Activated CD8-positive, alpha-beta T cell treated with anti-CD3 and anti-CD28 coated beads, Interleukin-2, amount 10 ng/mL, durations not matched to agents 7 days and 5 days (primary cell): ENCODE results near the gene EFNA5. TPM values are rescaled to one million over a fixed set of nuclear protein-coding genes. Genes with fewer than 3 reads are reported as not detected.

Source experiments
- ATAC-seq: fragments of 150-1000 bp; cut with Tn5 transposase; one replicate; pipeline ENCODE4 v1.10.0; 2021; ENCODE audit warnings: moderate library complexity
- CTCF ChIA-PET: fragments of 350-600 bp; sonication (Branson Sonifier 250); formaldehyde crosslinking; loops from one replicate; lab custom pipeline; 2021; ENCODE audit warnings: antibody characterized with exemption; lab: Charles Lee
- POLR2A ChIA-PET: fragments of 350-600 bp; sonication (Branson Sonifier 250); formaldehyde crosslinking; loops from one replicate; lab custom pipeline; 2021; ENCODE audit warnings: antibody characterized with exemption; lab: Charles Lee
- DNase-seq: peaks from one replicate; pipeline ENCODE4 v3.0.0-alpha.2; 2020
- H3K27ac Mint-ChIP-seq: one replicate; pipeline ENCODE4 v1.8.0; 2021; ENCODE audit warnings: mild to moderate bottlenecking, mixed read lengths
- H3K27me3 Mint-ChIP-seq: one replicate; pipeline ENCODE4 v1.8.0; 2021; ENCODE audit warnings: low read depth, mixed read lengths
- H3K36me3 Mint-ChIP-seq: one replicate; pipeline ENCODE4 v1.8.0; 2021; ENCODE audit warnings: low read depth, mixed read lengths
- H3K4me1 Mint-ChIP-seq: one replicate; pipeline ENCODE4 v1.8.0; 2021; ENCODE audit warnings: low read depth, mixed read lengths
- H3K4me3 Mint-ChIP-seq: one replicate; pipeline ENCODE4 v1.8.0; 2021; ENCODE audit warnings: mild to moderate bottlenecking, mixed read lengths
- H3K9me3 Mint-ChIP-seq: one replicate; pipeline ENCODE4 v1.8.0; 2022; ENCODE audit warnings: mixed read lengths; ENCODE audit not compliant: insufficient read depth
- total RNA-seq, 2 experiments: library from RNA; stranded (reverse); gene quantifications; one replicate each; pipeline ENCODE4 v1.2.3, GENCODE V29; 2021

The EFNA5 gene
- not detected for total RNA-seq

GRCh38 chr5:107670932-107671741 lies at the start of gene EFNA5:
EFNA5 (minus strand) TSS chr5:107670937.
- DNase-seq: peak; percentile 57
- ChIA-PET CTCF (interaction anchor here (1.6 kb wide), 1 partner anchor 99 kb away, joined by 4 read pairs; no protein-coding TSS in a partner anchor), POLR2A (no interaction called here)
- Mint-ChIP-seq H3K27me3 (peaks cover 68% of the 10 kb centered on the region), H3K9me3 (no peaks in the 10 kb centered on the region), H3K36me3 (peaks cover 2% of the 10 kb centered on the region), H3K4me3 (peak within 1 kb of the TSS; percentile 66), H3K27ac (no peak within 1 kb of the TSS), H3K4me1 (peaks cover 35% of the 10 kb centered on the region)
- peak; percentile 57 for ATAC-seq

- CTCF ChIA-PET: no interaction called here
- no peak overlapping the region for H3K4me3 Mint-ChIP-seq
- ATAC-seq (no peak), DNase-seq (no peak)
- POLR2A ChIA-PET: no interaction called here
- no peaks in the 10 kb centered on the region for H3K27me3 Mint-ChIP-seq
- H3K4me1 Mint-ChIP-seq: no peaks in the 10 kb centered on the region
- H3K9me3 Mint-ChIP-seq: peaks cover 5% of the 10 kb centered on the region
- H3K27ac Mint-ChIP-seq: no peak overlapping the region
- H3K36me3 Mint-ChIP-seq: no peaks in the 10 kb centered on the region
These were observed 48.4 kb upstream of the EFNA5 start for GRCh38 chr5:107719034-107719606.

- POLR2A ChIA-PET: no interaction called here
- ATAC-seq: no peak
These were observed 47.1 kb upstream of the EFNA5 start for GRCh38 chr5:107717816-107718215.

GRCh38 chr5:107713228-107713627 lies 42.5 kb upstream of the EFNA5 start:
- no peaks in the 10 kb centered on the region for H3K9me3 Mint-ChIP-seq
- POLR2A ChIA-PET: no interaction called here
- H3K27me3 Mint-ChIP-seq: no peaks in the 10 kb centered on the region
- no peak overlapping the region for H3K27ac Mint-ChIP-seq
- CTCF ChIA-PET: no interaction called here
- DNase-seq (no peak), ATAC-seq (no peak)
- H3K4me1 Mint-ChIP-seq: no peaks in the 10 kb centered on the region
- H3K36me3 Mint-ChIP-seq: no peaks in the 10 kb centered on the region
- H3K4me3 Mint-ChIP-seq: no peak overlapping the region

More at GRCh38 chr5:107717816-107718215, 47.1 kb upstream of the EFNA5 start:
- no peak overlapping the region for H3K4me3 Mint-ChIP-seq
- no peaks in the 10 kb centered on the region for H3K36me3 Mint-ChIP-seq
- peaks cover 5% of the 10 kb centered on the region for H3K9me3 Mint-ChIP-seq
- no peak for DNase-seq
- H3K4me1 Mint-ChIP-seq: no peaks in the 10 kb centered on the region
- H3K27me3 Mint-ChIP-seq: no peaks in the 10 kb centered on the region
- no peak overlapping the region for H3K27ac Mint-ChIP-seq
- CTCF ChIA-PET: no interaction called here

DNA sequence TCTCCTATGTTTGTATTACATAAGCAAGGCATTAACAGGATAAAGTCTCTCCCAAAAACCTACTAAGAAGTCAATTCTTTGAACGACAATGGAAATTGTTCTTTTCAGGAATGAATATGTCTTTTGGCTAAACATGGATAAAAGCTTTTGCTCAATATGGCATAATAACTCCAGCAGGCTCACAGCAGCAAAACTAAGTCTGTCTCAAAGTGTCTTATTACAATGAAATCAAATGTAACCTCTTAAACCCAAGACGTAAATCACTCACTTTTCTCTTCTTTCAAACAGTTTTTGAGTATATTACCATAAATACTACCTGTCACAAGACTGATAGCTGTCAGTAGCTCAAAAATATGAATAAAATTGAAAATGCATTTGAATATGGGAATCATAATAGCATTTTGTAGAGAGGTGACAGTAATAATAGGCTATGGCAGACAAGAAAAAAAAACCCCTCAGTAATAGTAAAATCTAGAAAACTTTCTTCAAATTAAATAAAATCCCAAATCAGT lies 41.7 kb upstream of the EFNA5 start:
- no peaks in the 10 kb centered on the region for H3K4me1 Mint-ChIP-seq
- ChIA-PET CTCF (no interaction called here), POLR2A (no interaction called here)
- no peaks in the 10 kb centered on the region for H3K36me3 Mint-ChIP-seq
- H3K4me3 Mint-ChIP-seq: no peak overlapping the region
- no peaks in the 10 kb centered on the region for H3K9me3 Mint-ChIP-seq
- H3K27ac Mint-ChIP-seq: no peak overlapping the region
- no peak for DNase-seq
- ATAC-seq: no peak
- no peaks in the 10 kb centered on the region for H3K27me3 Mint-ChIP-seq

DNA sequence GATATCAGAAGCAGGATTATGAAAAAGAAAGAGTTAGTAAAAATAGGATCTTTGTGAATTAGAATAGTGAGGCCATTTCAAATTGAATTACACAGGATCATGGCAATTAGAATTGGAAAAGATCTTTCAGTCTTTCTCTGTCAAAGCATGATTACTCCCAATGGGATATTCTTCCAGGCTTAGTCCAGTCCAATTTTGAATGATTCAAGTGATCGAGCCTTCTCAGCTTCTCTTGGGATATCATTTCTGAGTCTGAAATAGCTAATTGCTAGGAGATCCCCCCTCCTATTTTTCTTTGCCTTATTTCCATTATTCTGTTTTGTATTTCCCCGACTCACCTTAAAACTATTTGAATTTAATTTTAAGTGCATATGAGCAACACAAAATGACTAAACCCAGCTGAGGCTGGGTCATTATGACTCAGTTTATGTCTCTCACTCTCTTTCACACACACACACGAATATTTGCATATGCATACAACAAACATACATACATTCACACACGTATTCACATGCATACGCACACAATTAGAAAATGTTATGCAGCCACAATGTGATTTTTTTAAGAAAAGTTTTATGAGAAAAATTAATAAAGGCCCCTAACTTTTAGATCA lies 34.8 kb upstream of the EFNA5 start:
- Mint-ChIP-seq H3K4me1 (no peaks in the 10 kb centered on the region), H3K4me3 (no peak overlapping the region), H3K27me3 (peaks cover 2% of the 10 kb centered on the region), H3K27ac (no peak overlapping the region), H3K36me3 (no peaks in the 10 kb centered on the region), H3K9me3 (no peaks in the 10 kb centered on the region)
- ATAC-seq: no peak
- DNase-seq: no peak
- ChIA-PET POLR2A (no interaction called here), CTCF (no interaction called here)

GRCh38 chr5:107704681-107705401 lies 34.1 kb upstream of the EFNA5 start:
- Mint-ChIP-seq H3K36me3 (no peaks in the 10 kb centered on the region), H3K4me3 (no peak overlapping the region), H3K27ac (no peak overlapping the region), H3K27me3 (peaks cover 2% of the 10 kb centered on the region), H3K9me3 (no peaks in the 10 kb centered on the region), H3K4me1 (no peaks in the 10 kb centered on the region)
- no peak for DNase-seq
- ATAC-seq: no peak
- ChIA-PET CTCF (no interaction called here), POLR2A (no interaction called here)

DNA sequence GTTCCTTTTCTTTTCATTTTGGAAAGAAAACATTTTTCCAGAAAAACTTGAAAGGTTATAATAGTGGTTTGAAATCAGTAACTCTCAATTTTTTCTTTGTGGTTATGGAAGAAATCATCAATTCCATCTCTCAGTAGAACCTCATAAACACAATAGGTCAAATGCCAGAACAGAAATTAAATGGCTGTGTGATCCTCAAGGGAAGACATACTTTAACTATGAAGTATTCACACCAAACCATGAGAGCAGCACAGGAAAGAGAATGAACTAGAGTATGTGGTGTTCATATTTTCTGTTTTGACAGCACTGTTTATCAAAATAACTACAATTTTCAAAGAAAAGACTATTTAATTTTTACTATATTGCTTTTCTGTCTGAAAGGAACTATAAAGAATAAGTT lies 29.7 kb upstream of the EFNA5 start:
- Mint-ChIP-seq H3K9me3 (no peaks in the 10 kb centered on the region), H3K4me3 (no peak overlapping the region), H3K36me3 (no peaks in the 10 kb centered on the region), H3K27me3 (no peaks in the 10 kb centered on the region), H3K27ac (no peak overlapping the region), H3K4me1 (no peaks in the 10 kb centered on the region)
- ChIA-PET CTCF (no interaction called here), POLR2A (no interaction called here)
- DNase-seq: no peak
- ATAC-seq: no peak

DNA sequence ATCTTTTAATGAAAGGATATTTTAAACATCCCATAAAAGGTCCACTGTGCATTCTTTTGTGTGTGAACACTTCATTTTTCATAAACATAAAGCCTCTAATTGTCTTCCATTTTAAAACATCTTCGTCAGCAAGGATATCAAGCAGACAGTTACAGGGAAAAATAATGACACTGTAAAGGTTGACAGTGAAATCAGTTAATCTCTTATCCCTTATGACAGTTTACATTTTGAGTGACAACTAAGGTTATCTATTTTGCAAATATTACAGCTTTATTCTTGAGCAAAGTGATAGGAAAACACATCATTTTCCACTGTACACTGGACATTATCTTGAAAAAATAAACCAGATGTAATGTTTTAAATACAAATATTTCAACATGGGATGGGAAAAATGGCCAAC lies 28.7 kb upstream of the EFNA5 start:
- H3K4me3 Mint-ChIP-seq: no peak overlapping the region
- H3K36me3 Mint-ChIP-seq: no peaks in the 10 kb centered on the region
- no peaks in the 10 kb centered on the region for H3K9me3 Mint-ChIP-seq
- no peaks in the 10 kb centered on the region for H3K4me1 Mint-ChIP-seq
- DNase-seq: no peak
- H3K27me3 Mint-ChIP-seq: no peaks in the 10 kb centered on the region
- POLR2A ChIA-PET: no interaction called here
- no peak for ATAC-seq
- CTCF ChIA-PET: no interaction called here
- no peak overlapping the region for H3K27ac Mint-ChIP-seq

DNA sequence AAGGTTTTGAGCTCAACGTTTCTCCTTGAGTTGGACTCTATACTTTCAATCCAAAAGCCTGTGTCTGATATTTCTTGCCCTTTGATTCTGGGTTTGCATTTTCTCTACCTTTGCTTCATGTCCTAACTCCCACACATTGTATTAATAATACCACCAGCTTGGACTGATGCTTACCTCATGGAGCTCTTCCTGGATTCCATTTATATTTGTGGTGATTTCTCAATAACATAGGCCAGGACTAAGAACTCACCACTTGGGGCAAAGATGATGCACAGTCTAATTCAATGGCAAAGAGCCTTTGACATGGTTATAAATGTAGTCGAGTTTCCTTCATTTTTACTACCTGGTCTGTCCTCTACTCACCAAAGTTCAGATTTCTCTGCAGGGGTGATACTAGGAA lies 27.5 kb upstream of the EFNA5 start:
- DNase-seq (no peak), ATAC-seq (no peak)
- no peak overlapping the region for H3K4me3 Mint-ChIP-seq
- H3K36me3 Mint-ChIP-seq: no peaks in the 10 kb centered on the region
- CTCF ChIA-PET: interaction anchor here (1.3 kb wide), 1 partner anchor 25 kb away, joined by 3 read pairs; no protein-coding TSS in a partner anchor
- no peaks in the 10 kb centered on the region for H3K27me3 Mint-ChIP-seq
- POLR2A ChIA-PET: no interaction called here
- H3K4me1 Mint-ChIP-seq: no peaks in the 10 kb centered on the region
- H3K9me3 Mint-ChIP-seq: no peaks in the 10 kb centered on the region
- no peak overlapping the region for H3K27ac Mint-ChIP-seq

DNA sequence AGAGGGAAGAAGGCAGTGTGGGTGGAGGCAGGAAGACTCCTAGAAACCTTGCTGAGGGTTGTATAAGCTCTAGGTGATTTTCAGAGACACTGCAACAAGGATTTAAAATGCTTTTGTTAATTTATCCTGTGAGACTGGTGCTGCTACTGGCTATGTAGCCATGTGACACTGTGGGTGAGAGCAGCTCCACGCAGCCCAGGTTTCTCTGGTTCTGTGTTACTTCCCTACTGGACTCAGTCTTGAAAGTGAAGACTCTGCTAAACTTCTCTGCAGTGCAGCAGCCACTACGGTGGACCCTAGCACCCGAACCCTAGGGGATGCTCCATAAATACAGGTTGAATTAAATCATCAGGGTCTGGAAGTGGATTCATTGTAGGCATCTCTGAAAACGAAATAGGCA lies 25.8 kb upstream of the EFNA5 start:
- no peak for ATAC-seq
- Mint-ChIP-seq H3K4me3 (no peak overlapping the region), H3K27ac (no peak overlapping the region), H3K9me3 (no peaks in the 10 kb centered on the region), H3K4me1 (no peaks in the 10 kb centered on the region), H3K36me3 (no peaks in the 10 kb centered on the region), H3K27me3 (no peaks in the 10 kb centered on the region)
- POLR2A ChIA-PET: no interaction called here
- no peak for DNase-seq
- CTCF ChIA-PET: no interaction called here
